ENCODE data around the gene NOL9. TPM values are rescaled to one million over a fixed set of nuclear protein-coding genes. Genes with fewer than 3 reads are reported as not detected.
A peak's percentile ranks its signal among the peaks of the same experiment; 100 is the strongest.
"Not testable (repeated sequence)": the region's sequence is repeated elsewhere in the genome, so short reads cannot be mapped to it uniquely, and the experiment has no call there.

NOL9 gene
- total RNA-seq, 1 experiment from 2014 or later, result 26.9 TPM

- no peak for DNase-seq (ENCODE audit: low read depth)
These were observed 50.3 kb downstream of the NOL9 start for GRCh38 chr1:6503884-6504602.

GRCh38 chr1:6502000-6502891 lies 52.1 kb downstream of the NOL9 start:
- peak; percentile 79 for DNase-seq (ENCODE audit: low read depth)

- no peak for DNase-seq (ENCODE audit: low read depth)
These were observed 53.0 kb downstream of the NOL9 start for GRCh38 chr1:6501279-6501813.

- no peak for DNase-seq (ENCODE audit: low read depth)
These were observed 53.6 kb downstream of the NOL9 start for GRCh38 chr1:6500544-6501278.

GRCh38 chr1:6499296-6499695 lies 55.0 kb downstream of the NOL9 start:
- no peak for DNase-seq (ENCODE audit: low read depth)

- no peak for DNase-seq (ENCODE audit: low read depth)
These were observed 55.7 kb downstream of the NOL9 start for GRCh38 chr1:6498576-6499111.

GRCh38 chr1:6497867-6498575 lies 56.3 kb downstream of the NOL9 start:
- DNase-seq (ENCODE audit: low read depth), result no peak

GRCh38 chr1:6497215-6497866 lies 57.0 kb downstream of the NOL9 start:
- DNase-seq (ENCODE audit: low read depth), result no peak

- DNase-seq (ENCODE audit: low read depth), result no peak
These were observed 57.5 kb downstream of the NOL9 start for GRCh38 chr1:6496890-6497214.

- DNase-seq (ENCODE audit: low read depth), result no peak
These were observed 58.0 kb downstream of the NOL9 start for GRCh38 chr1:6496365-6496721.

- DNase-seq (ENCODE audit: low read depth), result no peak
These were observed 58.6 kb downstream of the NOL9 start for GRCh38 chr1:6495540-6496364.

GRCh38 chr1:6495041-6495441 lies 59.3 kb downstream of the NOL9 start:
- DNase-seq (ENCODE audit: low read depth), result no peak

- DNase-seq (ENCODE audit: low read depth), result no peak
These were observed 59.7 kb downstream of the NOL9 start for GRCh38 chr1:6494627-6495026.

- DNase-seq (ENCODE audit: low read depth), result not testable (repeated sequence)
These were observed 60.5 kb downstream of the NOL9 start for GRCh38 chr1:6493834-6494223.

- DNase-seq (ENCODE audit: low read depth), result no peak
These were observed 62.3 kb downstream of the NOL9 start for GRCh38 chr1:6491966-6492365.

- DNase-seq (ENCODE audit: low read depth), result no peak
These were observed 62.8 kb downstream of the NOL9 start, which contains the start of gene PLEKHG5 for GRCh38 chr1:6491480-6491962. PLEKHG5 (minus strand) TSS chr1:6491667; CDS start chr1:6477571, 14,096 bp downstream.

- no peak for DNase-seq (ENCODE audit: low read depth)
These were observed 63.2 kb downstream of the NOL9 start for GRCh38 chr1:6491081-6491449.

- peak; percentile 57 for DNase-seq (ENCODE audit: low read depth)
These were observed 63.9 kb downstream of the NOL9 start for GRCh38 chr1:6490181-6491080.
